HEK293 (cell line): ENCODE results near the gene ARRB2.
A peak's percentile ranks its signal among the peaks of the same experiment; 100 is the strongest.

Experiments
- BCL6B ChIP-seq: fragments of 450-650 bp; formaldehyde crosslinking; IDR thresholded peaks from 2 replicates; pipeline ENCODE4 v1.5.1; 2017; ENCODE audit warnings: missing biosample characterization, missing genetic modification characterization
- FEZF1 ChIP-seq: fragments of 450-650 bp; formaldehyde crosslinking; IDR thresholded peaks from 2 replicates; pipeline ENCODE4 v1.5.1; 2016; ENCODE audit warnings: missing biosample characterization, missing genetic modification characterization
- GLI4 ChIP-seq: fragments of 450-650 bp; formaldehyde crosslinking; IDR thresholded peaks from 2 replicates; pipeline ENCODE4 v1.5.1; 2016; ENCODE audit warnings: missing biosample characterization, missing genetic modification characterization
- HOXC10 ChIP-seq: sonication (generic); formaldehyde crosslinking; IDR thresholded peaks from 2 replicates; pipeline ENCODE4 v1.8.1; 2023; ENCODE audit warnings: mild to moderate bottlenecking, missing genetic modification reagents
- PRDM10 ChIP-seq: fragments of 450-650 bp; formaldehyde crosslinking; IDR thresholded peaks from 2 replicates; pipeline ENCODE4 v1.5.1; 2016; ENCODE audit warnings: missing biosample characterization, missing genetic modification characterization
- SCRT2 ChIP-seq: fragments of 450-650 bp; formaldehyde crosslinking; IDR thresholded peaks from 2 replicates; pipeline ENCODE4 v1.5.1; 2016; ENCODE audit warnings: missing biosample characterization, missing genetic modification characterization
- ZBTB20 ChIP-seq: fragments of 450-650 bp; formaldehyde crosslinking; IDR thresholded peaks from 2 replicates; pipeline ENCODE4 v1.5.1; 2016; ENCODE audit warnings: missing biosample characterization, missing genetic modification characterization
- ZBTB49 ChIP-seq: fragments of 450-650 bp; formaldehyde crosslinking; IDR thresholded peaks from 2 replicates; pipeline ENCODE4 v1.5.1; 2016; ENCODE audit warnings: missing biosample characterization, missing genetic modification characterization, low read depth
- ZNF138 ChIP-seq: fragments of 450-650 bp; formaldehyde crosslinking; IDR thresholded peaks from 2 replicates; pipeline ENCODE4 v1.5.1; 2016; ENCODE audit warnings: missing biosample characterization, missing genetic modification characterization, borderline replicate concordance
- ZNF169 ChIP-seq: fragments of 450-650 bp; formaldehyde crosslinking; IDR thresholded peaks from 2 replicates; pipeline ENCODE4 v1.5.1; 2016; ENCODE audit warnings: missing biosample characterization, missing genetic modification characterization
- ZNF423 ChIP-seq: fragments of 450-650 bp; formaldehyde crosslinking; IDR thresholded peaks from 2 replicates; pipeline ENCODE4 v1.5.1; 2016; ENCODE audit warnings: missing biosample characterization, missing genetic modification characterization
- ZNF426 ChIP-seq: fragments of 450-650 bp; formaldehyde crosslinking; IDR thresholded peaks from 2 replicates; pipeline ENCODE4 v1.5.1; 2017; ENCODE audit warnings: missing biosample characterization, missing genetic modification characterization, mild to moderate bottlenecking, inconsistent platforms, moderate library complexity
- ZNF48 ChIP-seq: fragments of 450-650 bp; formaldehyde crosslinking; IDR thresholded peaks from 2 replicates; pipeline ENCODE4 v1.5.1; 2016; ENCODE audit warnings: missing biosample characterization, missing genetic modification characterization
- ZNF621 ChIP-seq: fragments of 450-650 bp; formaldehyde crosslinking; IDR thresholded peaks from 2 replicates; pipeline ENCODE4 v1.5.1; 2017; ENCODE audit warnings: missing biosample characterization, missing genetic modification characterization
- ZNF660 ChIP-seq: fragments of 450-650 bp; IDR thresholded peaks from 2 replicates; pipeline ENCODE4 v1.5.1; 2018; ENCODE audit warnings: missing biosample characterization, mild to moderate bottlenecking, missing genetic modification characterization
- ZNF776 ChIP-seq: fragments of 450-650 bp; formaldehyde crosslinking; IDR thresholded peaks from 2 replicates; pipeline ENCODE4 v1.5.0; 2017; ENCODE audit warnings: missing biosample characterization, missing genetic modification characterization, borderline replicate concordance
- ZSCAN23 ChIP-seq: fragments of 450-650 bp; formaldehyde crosslinking; IDR thresholded peaks from 2 replicates; pipeline ENCODE4 v1.5.1; 2016; ENCODE audit warnings: missing biosample characterization, missing genetic modification characterization
- TF ChIP-seq, protein P1 (sequence below): fragments of 450-650 bp; formaldehyde crosslinking; IDR thresholded peaks from 2 replicates; pipeline ENCODE4 v1.5.1; 2016; ENCODE audit warnings: missing biosample characterization, missing genetic modification characterization, borderline replicate concordance
- TF ChIP-seq, protein P2 (sequence below): fragments of 450-650 bp; formaldehyde crosslinking; IDR thresholded peaks from 2 replicates; pipeline ENCODE4 v1.5.1; 2016; ENCODE audit warnings: missing biosample characterization, missing genetic modification characterization
- TF ChIP-seq, protein P3 (sequence below): fragments of 450-650 bp; formaldehyde crosslinking; IDR thresholded peaks from 2 replicates; pipeline ENCODE4 v1.5.1; 2016; ENCODE audit warnings: missing biosample characterization, missing genetic modification characterization
- TF ChIP-seq, protein P4 (sequence below): fragments of 450-650 bp; formaldehyde crosslinking; IDR thresholded peaks from 2 replicates; pipeline ENCODE4 v1.5.1; 2016; ENCODE audit warnings: missing biosample characterization, missing genetic modification characterization
- TF ChIP-seq, protein P5 (sequence below): fragments of 450-650 bp; formaldehyde crosslinking; IDR thresholded peaks from 2 replicates; pipeline ENCODE4 v1.5.0; 2017; ENCODE audit warnings: missing biosample characterization, missing genetic modification characterization, borderline replicate concordance

ARRB2 gene

GRCh38 chr17:4709794-4710692 lies at the start of gene ARRB2 (continued):
- TF ChIP-seq PRDM10 (peak; percentile 96), ZBTB20 (tag by site-specific recombination) (peak; percentile 90), ZSCAN23 (peak; percentile 42; the same call in 1 of the 2 replicates), FEZF1 (tag by site-specific recombination) (0 out of 2 replicates have a peak, but pooled peaks have one; percentile 20), ZNF169 (tag by site-specific recombination) (no peak), ZNF48 (tag by site-specific recombination) (no peak), ZNF426 (tag by site-specific recombination) (no peak), ZNF776 (tag by site-specific recombination) (no peak), ZNF621 (tag by site-specific recombination) (no peak), ZNF660 (tag by site-specific recombination) (peak; percentile 58), BCL6B (tag by site-specific recombination) (no peak), GLI4 (tag by site-specific recombination) (no peak), ZNF138 (tag by site-specific recombination) (no peak), ZBTB49 (tag by site-specific recombination) (no peak), SCRT2 (tag by site-specific recombination) (no peak), HOXC10 (CRISPR knock-in tag) (no peak), ZNF423 (no peak)
- TF ChIP-seq, protein P1, sequence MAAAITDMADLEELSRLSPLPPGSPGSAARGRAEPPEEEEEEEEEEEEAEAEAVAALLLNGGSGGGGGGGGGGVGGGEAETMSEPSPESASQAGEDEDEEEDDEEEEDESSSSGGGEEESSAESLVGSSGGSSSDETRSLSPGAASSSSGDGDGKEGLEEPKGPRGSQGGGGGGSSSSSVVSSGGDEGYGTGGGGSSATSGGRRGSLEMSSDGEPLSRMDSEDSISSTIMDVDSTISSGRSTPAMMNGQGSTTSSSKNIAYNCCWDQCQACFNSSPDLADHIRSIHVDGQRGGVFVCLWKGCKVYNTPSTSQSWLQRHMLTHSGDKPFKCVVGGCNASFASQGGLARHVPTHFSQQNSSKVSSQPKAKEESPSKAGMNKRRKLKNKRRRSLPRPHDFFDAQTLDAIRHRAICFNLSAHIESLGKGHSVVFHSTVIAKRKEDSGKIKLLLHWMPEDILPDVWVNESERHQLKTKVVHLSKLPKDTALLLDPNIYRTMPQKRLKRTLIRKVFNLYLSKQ (tag by site-specific recombination): no peak
- TF ChIP-seq, protein P2, sequence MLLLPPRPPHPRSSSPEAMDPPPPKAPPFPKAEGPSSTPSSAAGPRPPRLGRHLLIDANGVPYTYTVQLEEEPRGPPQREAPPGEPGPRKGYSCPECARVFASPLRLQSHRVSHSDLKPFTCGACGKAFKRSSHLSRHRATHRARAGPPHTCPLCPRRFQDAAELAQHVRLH (tag by site-specific recombination): no peak
- TF ChIP-seq, protein P3, sequence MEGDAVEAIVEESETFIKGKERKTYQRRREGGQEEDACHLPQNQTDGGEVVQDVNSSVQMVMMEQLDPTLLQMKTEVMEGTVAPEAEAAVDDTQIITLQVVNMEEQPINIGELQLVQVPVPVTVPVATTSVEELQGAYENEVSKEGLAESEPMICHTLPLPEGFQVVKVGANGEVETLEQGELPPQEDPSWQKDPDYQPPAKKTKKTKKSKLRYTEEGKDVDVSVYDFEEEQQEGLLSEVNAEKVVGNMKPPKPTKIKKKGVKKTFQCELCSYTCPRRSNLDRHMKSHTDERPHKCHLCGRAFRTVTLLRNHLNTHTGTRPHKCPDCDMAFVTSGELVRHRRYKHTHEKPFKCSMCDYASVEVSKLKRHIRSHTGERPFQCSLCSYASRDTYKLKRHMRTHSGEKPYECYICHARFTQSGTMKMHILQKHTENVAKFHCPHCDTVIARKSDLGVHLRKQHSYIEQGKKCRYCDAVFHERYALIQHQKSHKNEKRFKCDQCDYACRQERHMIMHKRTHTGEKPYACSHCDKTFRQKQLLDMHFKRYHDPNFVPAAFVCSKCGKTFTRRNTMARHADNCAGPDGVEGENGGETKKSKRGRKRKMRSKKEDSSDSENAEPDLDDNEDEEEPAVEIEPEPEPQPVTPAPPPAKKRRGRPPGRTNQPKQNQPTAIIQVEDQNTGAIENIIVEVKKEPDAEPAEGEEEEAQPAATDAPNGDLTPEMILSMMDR (tag by site-specific recombination): peak; percentile 94
- TF ChIP-seq, protein P4, sequence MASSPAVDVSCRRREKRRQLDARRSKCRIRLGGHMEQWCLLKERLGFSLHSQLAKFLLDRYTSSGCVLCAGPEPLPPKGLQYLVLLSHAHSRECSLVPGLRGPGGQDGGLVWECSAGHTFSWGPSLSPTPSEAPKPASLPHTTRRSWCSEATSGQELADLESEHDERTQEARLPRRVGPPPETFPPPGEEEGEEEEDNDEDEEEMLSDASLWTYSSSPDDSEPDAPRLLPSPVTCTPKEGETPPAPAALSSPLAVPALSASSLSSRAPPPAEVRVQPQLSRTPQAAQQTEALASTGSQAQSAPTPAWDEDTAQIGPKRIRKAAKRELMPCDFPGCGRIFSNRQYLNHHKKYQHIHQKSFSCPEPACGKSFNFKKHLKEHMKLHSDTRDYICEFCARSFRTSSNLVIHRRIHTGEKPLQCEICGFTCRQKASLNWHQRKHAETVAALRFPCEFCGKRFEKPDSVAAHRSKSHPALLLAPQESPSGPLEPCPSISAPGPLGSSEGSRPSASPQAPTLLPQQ: no peak; the same call in 1 of the 2 replicates
- TF ChIP-seq, protein P5, sequence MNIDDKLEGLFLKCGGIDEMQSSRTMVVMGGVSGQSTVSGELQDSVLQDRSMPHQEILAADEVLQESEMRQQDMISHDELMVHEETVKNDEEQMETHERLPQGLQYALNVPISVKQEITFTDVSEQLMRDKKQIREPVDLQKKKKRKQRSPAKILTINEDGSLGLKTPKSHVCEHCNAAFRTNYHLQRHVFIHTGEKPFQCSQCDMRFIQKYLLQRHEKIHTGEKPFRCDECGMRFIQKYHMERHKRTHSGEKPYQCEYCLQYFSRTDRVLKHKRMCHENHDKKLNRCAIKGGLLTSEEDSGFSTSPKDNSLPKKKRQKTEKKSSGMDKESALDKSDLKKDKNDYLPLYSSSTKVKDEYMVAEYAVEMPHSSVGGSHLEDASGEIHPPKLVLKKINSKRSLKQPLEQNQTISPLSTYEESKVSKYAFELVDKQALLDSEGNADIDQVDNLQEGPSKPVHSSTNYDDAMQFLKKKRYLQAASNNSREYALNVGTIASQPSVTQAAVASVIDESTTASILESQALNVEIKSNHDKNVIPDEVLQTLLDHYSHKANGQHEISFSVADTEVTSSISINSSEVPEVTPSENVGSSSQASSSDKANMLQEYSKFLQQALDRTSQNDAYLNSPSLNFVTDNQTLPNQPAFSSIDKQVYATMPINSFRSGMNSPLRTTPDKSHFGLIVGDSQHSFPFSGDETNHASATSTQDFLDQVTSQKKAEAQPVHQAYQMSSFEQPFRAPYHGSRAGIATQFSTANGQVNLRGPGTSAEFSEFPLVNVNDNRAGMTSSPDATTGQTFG: no peak
